Osteocyte (in vitro differentiated cells): ENCODE measurements around the gene LIPT1. TPM values are rescaled to one million over a fixed set of nuclear protein-coding genes. Genes with fewer than 3 reads are reported as not detected.

Source experiments
- DNase-seq: peaks from one replicate; pipeline ENCODE4 v3.0.0; 2021; ENCODE audit warnings: mixed read lengths; ENCODE audit not compliant: unreplicated experiment; ENCODE audit errors: extremely low spot score
- H3K27ac Mint-ChIP-seq: one replicate; pipeline ENCODE4 v1.8.0; 2021; ENCODE audit warnings: mild to moderate bottlenecking, mixed read lengths; ENCODE audit not compliant: unreplicated experiment
- H3K27me3 Mint-ChIP-seq: one replicate; pipeline ENCODE4 v1.8.0; 2021; ENCODE audit warnings: mixed read lengths; ENCODE audit not compliant: unreplicated experiment
- H3K36me3 Mint-ChIP-seq: one replicate; pipeline ENCODE4 v1.8.0; 2021; ENCODE audit warnings: mixed read lengths; ENCODE audit not compliant: unreplicated experiment
- H3K4me1 Mint-ChIP-seq: one replicate; pipeline ENCODE4 v1.8.0; 2021; ENCODE audit warnings: mixed read lengths; ENCODE audit not compliant: unreplicated experiment
- H3K4me3 Mint-ChIP-seq: one replicate; pipeline ENCODE4 v1.8.0; 2021; ENCODE audit warnings: mild to moderate bottlenecking, moderate library complexity, mixed read lengths; ENCODE audit not compliant: unreplicated experiment
- H3K9me3 Mint-ChIP-seq: one replicate; pipeline ENCODE4 v1.8.0; 2021; ENCODE audit warnings: mixed read lengths; ENCODE audit not compliant: unreplicated experiment
- CTCF ChIP-seq: fragments of 200-600 bp; sonication (generic); IDR thresholded peaks from 2 replicates; pipeline ENCODE4 v1.5.0; 2021; ENCODE audit warnings: antibody characterized with exemption, mild to moderate bottlenecking, moderate library complexity
- long read RNA-seq: library from polyadenylated mRNA; unstranded; transcript quantifications from one replicate; pipeline ENCODE4 v2.0.0, GENCODE V29; 2021
- total RNA-seq: library from RNA; stranded (reverse); gene quantifications from 2 replicates; pipeline ENCODE4 v1.2.1, GENCODE V29; 2021

The LIPT1 gene
- 4.9 and 6.3 TPM in 2 replicates for total RNA-seq
- long read RNA-seq, transcript LIPT1-201 (2 exons, 1,289 nt): major isoform, 8 of 21 reads
- long read RNA-seq, transcript LIPT1-202 (3 exons, 1,424 nt): minor isoform, 6 of 21 reads
- long read RNA-seq, partial matches to known transcripts: 2 of 21 reads
- long read RNA-seq, other reads (novel, unspliced or antisense): 3 of 21 reads

DNA sequence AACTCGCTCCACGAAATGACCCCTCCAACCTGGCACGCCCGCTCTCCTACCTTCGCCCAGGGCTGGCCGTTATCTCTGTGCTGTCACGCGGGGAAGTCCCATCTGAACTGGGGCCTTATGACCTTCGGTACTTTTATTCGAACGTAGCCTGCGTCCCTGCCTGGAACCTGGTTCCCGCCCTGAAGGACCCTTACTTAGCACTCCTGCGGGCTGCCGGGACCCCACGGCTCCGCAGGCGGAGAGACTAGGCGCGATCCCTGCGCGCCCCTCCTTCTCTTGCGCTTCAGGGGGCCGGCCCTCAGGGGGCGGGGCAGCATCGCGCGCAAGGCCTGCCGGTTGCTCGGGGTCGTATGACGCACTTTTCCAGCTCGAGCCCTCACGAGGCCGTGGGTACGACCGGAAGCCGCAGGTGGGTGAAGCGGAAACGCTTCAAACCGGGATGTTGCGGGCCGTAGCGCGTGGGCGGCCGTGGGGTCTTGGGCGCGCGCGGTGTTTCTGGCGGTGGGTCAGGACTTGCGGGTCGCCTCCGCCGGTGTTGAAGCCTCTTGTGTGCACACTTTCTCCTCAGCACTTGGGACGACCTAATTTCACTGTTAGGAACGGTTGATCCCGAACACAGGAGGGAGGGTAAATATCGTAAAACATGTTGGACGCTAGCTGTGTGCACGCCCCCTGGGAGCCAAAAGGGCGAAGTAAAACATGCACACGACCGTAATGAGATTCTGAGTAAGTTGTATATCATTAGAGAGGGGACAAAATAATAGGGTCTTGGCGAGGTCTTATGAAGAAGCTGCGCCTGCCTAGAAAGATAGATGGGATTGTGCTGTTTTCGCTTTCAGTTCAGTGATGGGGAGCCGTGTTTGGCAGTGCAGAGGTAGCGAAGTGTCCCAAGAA is at the start of gene LIPT1, which contains the start of gene TSGA10:
Gene LIPT1, plus strand, starts transcription at position 325 of the 894 bp plus-strand sequence. CDS start 6,991 bp downstream, outside the sequence.
Gene TSGA10, minus strand, starts transcription at position 300 of the 894 bp plus-strand sequence. CDS start 45,503 bp downstream, outside the sequence.
- peaks cover 21% of the 10 kb centered on the region for H3K4me1 Mint-ChIP-seq

DNA sequence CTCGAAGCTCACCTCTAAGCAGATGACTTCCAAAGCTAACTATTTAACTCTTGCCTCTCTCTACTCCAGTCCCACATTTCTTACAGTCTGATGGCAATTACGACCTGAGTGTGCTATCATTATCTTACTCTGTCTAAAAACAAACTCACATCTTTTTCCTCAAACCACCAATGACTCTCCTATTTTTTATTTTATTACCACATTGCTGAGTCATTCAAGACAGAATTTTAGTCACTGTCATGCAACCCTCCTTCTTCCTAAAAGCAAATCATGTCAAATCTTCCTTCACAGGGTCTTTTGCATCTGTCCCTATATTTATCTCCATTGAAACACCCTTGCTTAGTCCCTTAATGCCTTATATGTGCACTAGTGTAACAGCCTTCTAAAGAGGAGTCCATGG is 47.9 kb upstream of the LIPT1 start:
- DNase-seq: no peak
- TF ChIP-seq CTCF: no peak
- no peak overlapping the region for H3K4me3 Mint-ChIP-seq
- H3K27me3 Mint-ChIP-seq: peaks cover 14% of the 10 kb centered on the region
- no peaks in the 10 kb centered on the region for H3K9me3 Mint-ChIP-seq
- no peaks in the 10 kb centered on the region for H3K4me1 Mint-ChIP-seq
- H3K27ac Mint-ChIP-seq: no peak overlapping the region
- H3K36me3 Mint-ChIP-seq: no peaks in the 10 kb centered on the region

More for the DNA sequence above, at the start of gene LIPT1, which contains the start of gene TSGA10:
- peak; percentile 23 for TF ChIP-seq CTCF
- peaks cover 8% of the 10 kb centered on the region for H3K36me3 Mint-ChIP-seq
- H3K27me3 Mint-ChIP-seq: no peaks in the 10 kb centered on the region
- H3K4me3 Mint-ChIP-seq: peak within 1 kb of the TSS; percentile 87
- H3K27ac Mint-ChIP-seq: peak within 1 kb of the TSS; percentile 92
- H3K9me3 Mint-ChIP-seq: no peaks in the 10 kb centered on the region
- peak; percentile 93 for DNase-seq

DNA sequence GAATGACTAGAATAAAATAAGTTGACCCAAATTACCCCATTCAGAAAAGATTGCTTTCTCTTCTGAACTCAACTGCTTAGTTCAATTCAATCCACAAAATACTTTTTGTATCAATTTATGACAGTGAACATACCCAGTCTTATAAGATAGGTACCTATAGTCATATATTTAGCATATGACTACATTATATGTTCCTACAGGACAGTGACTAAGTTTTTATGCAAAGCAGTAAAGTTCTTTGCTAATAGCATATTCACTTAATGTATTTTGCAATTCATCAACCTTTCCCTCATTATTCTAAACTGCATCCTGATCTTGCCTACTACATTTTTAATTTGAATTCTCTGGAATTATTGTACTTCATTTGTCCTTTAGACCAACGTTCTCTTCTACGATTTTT is 43.5 kb upstream of the LIPT1 start:
- no peak overlapping the region for H3K4me3 Mint-ChIP-seq
- no peaks in the 10 kb centered on the region for H3K36me3 Mint-ChIP-seq
- no peaks in the 10 kb centered on the region for H3K9me3 Mint-ChIP-seq
- H3K4me1 Mint-ChIP-seq: no peaks in the 10 kb centered on the region
- TF ChIP-seq CTCF: no peak
- H3K27me3 Mint-ChIP-seq: peaks cover 23% of the 10 kb centered on the region
- no peak for DNase-seq
- H3K27ac Mint-ChIP-seq: no peak overlapping the region

- Mint-ChIP-seq H3K9me3 (no peaks in the 10 kb centered on the region), H3K27ac (no peak overlapping the region), H3K4me1 (no peaks in the 10 kb centered on the region), H3K4me3 (no peak overlapping the region), H3K27me3 (peaks cover 26% of the 10 kb centered on the region), H3K36me3 (no peaks in the 10 kb centered on the region)
- no peak for TF ChIP-seq CTCF
- DNase-seq: no peak
Measured at GRCh38 chr2:99111945-99112344, 42.8 kb upstream of the LIPT1 start.

- Mint-ChIP-seq H3K4me3 (no peak overlapping the region), H3K27me3 (peaks cover 27% of the 10 kb centered on the region), H3K27ac (no peak overlapping the region), H3K9me3 (no peaks in the 10 kb centered on the region), H3K36me3 (no peaks in the 10 kb centered on the region), H3K4me1 (no peaks in the 10 kb centered on the region)
- no peak for DNase-seq
- TF ChIP-seq CTCF: no peak
Measured at GRCh38 chr2:99112617-99113016, 42.1 kb upstream of the LIPT1 start.
